Posterior cingulate gyrus (tissue), 11 donors: ENCODE data around the gene MYH6.

Experiments
- DNase-seq, 10 donors: peaks; one replicate each; pipeline versions ENCODE4 v3.0.0 to v3.0.0-alpha.2; 2020 to 2021; ENCODE audit warnings: mixed read lengths in 3 of 10
- intact Hi-C: fragments of 100-400 bp; cut with DNase I; formaldehyde crosslinking; loops from one replicate; pipeline ENCODE4 v1.15.1; 2023

MYH6 gene

DNA sequence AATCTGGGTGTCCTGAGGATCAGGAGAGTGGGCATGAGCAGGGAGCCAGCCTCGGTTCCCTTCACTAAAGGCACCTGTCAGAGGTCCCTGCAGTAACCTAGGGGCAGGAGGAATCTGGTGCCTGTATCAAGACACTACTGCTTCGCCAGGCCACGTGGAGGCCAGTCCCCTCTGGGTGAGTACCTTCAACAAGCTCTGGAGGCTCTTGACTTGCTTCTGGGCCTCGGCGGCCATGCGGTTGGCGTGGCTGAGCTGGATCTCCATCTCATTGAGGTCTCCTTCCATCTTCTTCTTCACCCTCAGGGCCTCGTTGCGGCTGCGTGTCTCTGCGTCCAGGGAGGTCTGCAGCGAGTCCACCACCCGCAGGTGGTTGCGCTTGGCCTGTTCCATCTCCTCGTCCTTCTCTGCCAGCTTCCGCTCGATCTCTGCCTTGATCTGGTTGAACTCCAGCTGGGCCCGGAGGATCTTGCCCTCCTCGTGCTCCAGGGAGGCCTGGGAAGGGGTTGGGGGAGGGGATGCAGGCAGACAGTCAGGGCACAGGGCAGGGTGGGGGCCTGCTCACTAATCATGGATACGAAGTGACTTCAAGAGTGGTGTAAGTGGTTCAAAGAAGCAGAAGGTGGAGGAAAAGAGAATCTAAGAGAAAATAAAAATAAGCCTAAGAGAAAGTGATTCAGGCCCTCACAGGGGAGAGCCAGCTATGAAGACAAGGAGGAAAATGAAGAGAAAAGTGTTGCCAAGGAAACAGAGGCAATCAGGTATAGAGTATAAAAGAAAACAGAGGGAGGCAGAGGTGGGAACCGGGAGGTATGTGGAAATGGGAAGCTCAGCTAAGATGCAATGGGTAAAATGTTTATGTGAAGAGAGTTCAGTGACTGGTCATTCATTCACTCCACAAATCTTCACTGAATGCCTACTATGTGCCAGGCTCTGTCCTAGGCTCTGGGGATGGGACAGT is 8.0 kb upstream of the MYH6 start:
- intact Hi-C loops: no loop called here
- peak in 1 of 10 donors; percentile 55 for DNase-seq

DNA sequence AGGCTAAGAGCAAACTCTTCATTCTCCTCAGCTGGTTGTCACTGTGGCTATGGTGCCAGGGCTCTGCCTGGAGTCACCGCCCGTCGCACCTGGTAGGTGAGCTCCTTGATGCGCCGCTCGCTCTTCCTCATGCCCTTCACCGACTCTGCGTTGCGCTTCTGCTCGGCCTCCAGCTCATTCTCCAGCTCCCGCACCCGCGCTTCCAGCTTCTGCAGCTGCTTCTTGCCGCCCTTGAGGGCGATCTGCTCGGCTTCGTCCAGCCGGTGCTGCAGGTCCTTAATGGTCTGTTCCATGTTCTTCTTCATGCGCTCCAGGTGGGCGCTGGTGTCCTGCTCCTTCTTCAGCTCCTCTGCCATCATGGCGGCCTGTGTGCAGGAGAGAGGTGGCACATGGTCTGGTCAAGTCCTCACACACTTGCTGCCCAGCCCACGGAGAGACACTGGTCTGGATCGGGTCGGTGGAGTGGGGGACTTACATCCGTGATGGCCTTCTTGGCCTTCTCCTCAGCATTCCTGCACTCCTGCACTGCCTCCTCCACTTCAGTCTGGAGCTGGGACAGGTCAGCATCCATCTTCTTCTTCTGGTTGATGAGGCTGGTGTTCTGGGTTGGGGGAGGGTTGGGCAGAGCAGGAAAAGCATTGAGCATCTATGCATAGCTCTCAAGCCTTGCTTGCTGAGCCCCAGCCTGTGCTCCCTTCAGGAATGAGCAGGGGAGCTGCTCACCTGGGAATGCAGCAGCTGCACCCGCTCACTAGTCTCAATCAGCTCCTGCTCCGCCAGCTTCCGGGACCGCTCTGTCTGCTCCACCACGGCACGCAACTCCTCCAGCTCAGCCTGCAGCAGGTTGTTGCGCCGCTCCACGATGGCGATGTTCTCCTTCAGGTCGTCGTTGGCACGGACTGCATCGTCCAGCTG is 7.1 kb upstream of the MYH6 start:
- intact Hi-C loops: no loop called here
- DNase-seq: peak in 1 of 10 donors; percentile 75

DNA sequence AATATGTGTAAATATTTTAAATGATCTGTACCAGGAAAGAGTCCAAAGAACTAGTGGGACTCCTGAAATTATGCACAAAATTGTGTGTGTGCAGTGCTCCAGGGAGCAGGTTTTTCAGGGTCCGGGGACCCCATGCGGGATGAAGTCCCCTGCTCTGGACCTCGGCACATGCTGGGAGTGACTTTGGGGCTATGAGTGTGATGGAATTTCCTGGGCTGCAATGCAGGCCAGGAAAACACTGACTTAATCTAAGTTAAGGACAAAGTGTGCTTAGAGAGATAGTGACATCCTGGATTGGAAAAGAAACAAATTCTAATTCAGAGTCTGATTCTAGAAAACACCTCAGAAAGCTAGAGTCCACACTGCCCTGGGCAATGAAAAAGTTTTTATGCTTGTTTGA is 6.2 kb upstream of the MYH6 start:
- intact Hi-C loops: no loop called here
- peak in 1 of 10 donors; percentile 50 for DNase-seq

DNA sequence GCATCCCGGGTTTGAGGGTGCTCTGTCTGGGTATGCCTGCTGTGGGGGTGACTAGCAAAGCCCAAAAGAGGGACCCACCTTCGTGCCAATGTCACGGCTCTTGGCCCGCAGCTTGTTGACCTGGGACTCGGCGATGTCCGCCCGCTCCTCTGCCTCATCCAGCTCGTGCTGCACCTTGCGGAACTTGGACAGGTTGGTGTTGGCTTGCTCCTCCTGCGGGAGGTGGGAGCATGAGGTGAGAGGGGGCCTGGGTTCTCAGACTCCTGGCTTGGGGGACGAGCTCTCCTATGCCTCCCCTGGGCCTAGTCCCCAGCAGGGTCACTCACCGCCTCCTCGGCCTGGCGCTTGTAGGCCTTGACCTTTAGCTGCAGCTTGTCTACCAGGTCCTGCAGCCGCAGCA is 5.6 kb upstream of the MYH6 start:
- peak in 2 of 10 donors; percentile 23 to 76 for DNase-seq
- intact Hi-C loops: no loop called here

DNA sequence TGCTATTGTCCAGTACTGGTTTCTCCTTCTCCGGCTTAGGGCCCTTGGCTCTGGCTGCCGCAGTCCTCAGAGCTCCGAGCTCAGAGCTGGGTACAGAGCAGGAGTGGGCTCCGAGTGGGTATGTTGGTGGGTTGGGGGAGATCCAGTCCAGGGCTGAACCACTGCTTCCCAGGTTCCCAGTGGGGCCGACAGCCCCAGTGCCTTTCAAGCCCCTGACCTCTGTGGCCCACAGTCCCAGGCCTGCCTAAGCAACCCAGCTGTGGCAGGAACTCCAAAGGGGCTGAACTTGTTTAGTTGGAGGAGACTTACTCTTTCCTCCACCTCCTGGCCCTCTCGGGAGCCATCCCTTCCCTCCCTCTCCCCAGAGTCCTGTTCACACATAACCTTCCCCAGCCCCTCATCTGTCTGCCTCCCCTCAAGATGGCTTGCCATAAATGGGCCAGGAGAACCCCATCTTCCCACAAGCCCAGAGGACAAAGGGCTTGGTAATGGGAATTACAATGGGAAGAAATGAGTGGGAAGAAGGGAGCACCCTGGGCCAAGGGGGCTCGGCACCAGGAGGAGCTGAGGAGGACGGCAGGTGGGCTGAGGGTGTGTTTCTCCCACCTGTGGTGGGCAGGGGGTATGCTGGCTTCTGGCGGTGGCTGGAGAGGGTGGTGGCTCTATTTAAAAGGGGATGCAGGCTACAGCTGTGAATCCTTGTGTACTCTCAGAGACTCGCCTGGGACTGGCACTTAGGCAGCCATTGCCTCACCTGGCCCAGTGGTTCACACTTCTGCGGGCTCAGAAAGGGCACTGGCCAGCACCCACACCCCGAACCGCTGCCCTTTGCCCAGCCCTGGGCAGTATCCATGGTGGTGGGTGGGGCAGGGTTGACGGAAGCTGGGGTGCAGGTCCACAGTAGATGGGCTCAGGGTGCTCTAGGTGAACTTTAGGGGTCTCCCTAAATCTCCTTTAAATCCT is 3.8 kb upstream of the MYH6 start:
- intact Hi-C loops: no loop called here
- DNase-seq: peak in 2 of 10 donors; percentile 52

DNA sequence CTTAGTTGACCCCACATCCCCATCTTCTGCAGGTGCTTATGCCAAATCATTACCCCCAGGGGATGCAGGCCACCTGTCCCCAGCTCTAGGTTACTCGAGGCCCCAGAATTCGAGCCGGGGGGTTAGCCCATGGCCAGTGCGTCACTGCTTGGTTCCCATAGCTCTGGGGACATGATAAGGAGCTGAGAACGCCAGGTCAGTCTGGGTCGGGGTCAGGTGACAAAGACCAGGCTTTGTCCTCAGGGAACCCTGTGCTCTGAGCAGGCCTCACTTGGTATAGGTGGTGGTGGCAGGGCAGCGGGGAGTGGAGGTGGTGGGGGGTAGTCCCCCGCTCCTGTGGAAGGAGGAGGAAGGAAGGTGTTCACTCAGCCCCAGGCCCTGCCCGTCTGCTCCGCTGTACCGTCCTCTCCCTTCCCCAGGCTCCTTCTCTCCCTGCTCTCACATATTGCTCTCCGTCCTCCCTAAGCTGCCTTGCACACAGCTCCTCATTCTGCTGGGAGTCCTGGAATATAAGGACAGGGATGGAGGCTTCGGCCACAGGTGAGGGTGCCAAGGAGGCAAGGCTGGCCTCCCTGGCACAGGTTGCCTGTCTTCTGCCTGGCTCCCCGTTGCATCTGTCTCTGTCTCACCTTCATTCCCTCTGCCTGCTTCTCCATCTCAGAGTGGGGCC is 2.0 kb upstream of the MYH6 start:
- intact Hi-C loops: no loop called here
- DNase-seq: peak in 2 of 10 donors; percentile 39 to 77

DNA sequence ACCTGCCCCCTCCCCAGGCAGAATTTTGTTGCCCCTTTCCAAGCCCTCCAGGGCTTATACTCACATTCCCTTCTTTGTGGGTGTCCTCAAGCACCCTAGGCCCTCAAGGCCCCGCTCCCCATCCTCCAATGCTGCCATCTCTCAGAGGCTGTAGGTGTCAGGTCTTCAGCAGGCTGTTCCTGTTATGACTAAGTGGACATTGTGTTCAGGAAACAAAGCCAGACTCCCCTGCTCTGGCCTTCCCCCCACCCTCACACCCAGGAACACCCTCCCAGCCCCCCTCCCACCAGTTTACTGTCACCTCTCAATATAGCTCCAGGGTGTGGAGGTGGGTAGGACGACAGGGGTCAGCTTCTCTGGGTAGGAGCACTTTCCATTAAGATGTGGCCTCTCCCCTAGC is 1.4 kb upstream of the MYH6 start:
- peak in 2 of 10 donors; percentile 36 to 55 for DNase-seq
- intact Hi-C loops: no loop called here

DNA sequence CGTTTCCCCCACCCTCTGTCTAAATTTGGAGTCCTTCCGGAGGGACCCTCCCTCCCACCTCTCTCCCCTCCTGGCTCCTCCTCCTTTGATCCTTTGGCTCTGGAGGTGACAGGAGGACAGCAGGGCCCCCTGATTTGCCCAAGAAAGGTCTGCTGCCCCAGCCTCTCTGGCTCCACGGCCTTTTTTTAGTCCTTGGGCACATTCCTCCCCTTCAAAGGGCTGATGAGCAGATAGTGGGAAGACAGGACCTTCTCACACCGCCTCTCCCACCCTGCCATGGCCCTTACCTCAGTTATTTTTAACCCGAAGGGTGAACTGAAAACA is 196 bp upstream of the MYH6 start:
- intact Hi-C loops: no loop called here
- DNase-seq: peak in 2 of 10 donors; percentile 9 to 16

DNA sequence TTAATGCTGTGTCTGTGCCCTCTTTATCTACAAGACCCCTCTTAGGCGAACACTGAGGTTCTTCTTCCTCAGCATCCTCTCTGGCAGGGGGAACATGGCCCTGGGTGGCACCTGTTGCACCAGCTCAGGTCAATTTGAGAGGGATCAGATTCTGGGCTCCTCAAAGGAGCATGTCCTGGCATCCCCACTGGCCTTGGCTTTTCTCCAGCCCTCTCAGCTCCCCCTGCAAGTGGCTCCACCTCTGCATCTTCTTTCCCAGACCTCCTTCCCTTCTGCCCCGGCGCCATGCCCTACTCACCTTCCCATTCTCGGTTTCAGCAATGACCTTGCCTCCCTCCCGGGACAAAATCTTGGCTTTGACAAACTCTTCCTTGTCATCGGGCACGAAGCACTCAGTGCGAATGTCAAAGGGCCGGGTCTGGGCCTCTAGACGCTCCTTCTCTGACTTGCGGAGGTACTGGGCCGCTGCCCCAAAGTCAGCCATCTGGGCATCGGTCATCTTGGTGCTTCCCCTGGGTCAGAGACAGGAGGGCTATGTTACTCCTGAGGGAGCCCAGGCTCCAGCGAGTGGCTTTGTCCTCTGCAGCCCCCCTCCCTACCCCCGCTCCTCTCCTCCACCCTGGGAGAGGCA is 1.2 kb downstream of the MYH6 start:
- intact Hi-C loops: no loop called here
- peak in 2 of 10 donors; percentile 69 to 70 for DNase-seq

DNA sequence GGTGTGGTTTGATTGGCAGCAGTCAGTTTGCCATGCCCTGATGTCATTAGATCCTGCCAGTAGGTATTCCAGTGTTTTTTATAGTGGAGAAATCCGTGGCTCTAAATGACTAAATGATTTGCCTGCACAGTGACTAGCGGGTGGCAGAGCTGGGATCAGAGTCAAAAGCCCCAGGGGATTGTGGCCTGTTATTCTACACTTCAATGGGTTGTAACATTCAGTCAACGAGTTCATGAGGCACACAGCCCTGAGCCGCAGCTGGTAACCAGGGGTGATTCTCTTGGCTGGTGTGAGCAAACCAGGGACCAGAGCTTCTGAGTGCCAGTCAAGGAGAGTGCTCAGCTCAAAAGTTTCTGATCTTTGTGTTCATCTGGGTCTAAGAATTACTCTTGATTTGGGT is 1.8 kb downstream of the MYH6 start:
- DNase-seq: peak in 3 of 10 donors; percentile 13 to 70 (median 41)
- intact Hi-C loops: no loop called here

DNA sequence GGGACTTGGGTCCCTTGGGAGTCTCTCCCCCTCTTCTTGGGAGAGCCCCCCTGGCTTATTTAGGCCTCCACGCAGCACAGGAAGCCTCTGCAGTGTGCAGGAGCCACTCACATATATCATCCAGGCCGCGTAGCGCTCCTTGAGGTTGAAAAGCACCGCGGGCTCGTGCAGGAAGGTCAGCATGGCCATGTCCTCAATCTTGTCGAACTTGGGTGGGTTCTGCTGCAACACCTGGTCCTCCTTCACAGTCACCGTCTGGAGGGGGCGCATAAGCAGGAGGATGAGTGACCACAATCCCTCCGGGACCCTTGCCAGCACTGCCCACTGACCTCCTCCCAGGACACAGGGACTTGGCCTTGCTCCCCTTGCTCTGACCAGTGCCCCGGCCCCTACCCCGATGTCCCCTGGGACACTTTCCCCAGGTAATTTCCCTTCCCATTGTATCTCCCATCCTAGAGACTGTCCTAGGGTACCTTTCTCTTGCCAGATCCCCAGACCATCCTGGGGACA is 2.5 kb downstream of the MYH6 start:
- intact Hi-C loops: no loop called here
- peak in 2 of 10 donors; percentile 56 to 70 for DNase-seq

DNA sequence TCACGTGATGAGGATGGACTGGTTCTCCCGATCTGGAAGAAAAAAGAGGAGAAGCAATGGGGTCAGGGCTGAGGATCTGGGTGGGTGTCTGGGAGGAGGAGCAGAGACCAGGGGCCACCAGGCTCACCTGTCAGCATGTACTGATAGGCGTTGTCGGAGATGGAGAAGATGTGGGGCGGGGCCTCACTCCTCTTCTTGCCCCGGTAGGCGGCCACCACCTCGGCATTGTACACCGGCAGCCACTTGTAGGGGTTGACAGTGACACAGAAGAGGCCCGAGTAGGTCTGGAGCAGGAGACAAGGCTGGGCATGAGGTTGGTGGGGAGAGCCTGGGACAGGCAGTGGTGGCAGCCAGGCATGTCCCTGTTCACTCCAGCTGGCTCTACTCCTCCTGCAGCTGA is 3.0 kb downstream of the MYH6 start:
- DNase-seq: peak in 2 of 10 donors; percentile 58 to 67
- intact Hi-C loops: no loop called here

DNA sequence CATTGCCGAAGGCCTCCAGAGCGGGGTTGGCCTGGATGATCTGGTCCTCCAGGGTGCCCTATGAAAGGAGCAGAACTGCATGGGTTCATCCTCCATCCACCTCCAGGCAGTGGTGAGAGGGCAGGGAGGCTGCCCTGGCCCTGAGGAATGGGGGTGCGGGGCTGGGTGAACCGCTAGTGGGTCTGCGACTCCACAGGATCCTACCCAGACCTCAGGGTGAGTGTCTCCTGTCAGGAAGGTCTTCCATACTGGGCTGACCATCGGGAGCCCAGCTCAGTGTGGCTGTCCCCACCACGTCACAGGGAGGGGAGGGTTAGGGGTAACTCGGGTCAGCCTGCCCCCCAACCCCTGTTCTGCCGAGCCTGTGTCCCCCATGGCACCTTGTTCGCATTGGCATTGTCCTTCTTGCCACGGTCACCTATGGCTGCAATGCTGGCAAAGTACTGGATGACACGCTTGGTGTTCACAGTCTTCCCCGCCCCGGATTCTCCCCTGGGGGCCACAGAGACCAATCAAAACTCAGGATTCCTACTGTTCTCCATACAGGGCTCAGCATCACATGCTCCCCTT is 3.7 kb downstream of the MYH6 start:
- DNase-seq: peak in 2 of 10 donors; percentile 58 to 72
- intact Hi-C loops: no loop called here

DNA sequence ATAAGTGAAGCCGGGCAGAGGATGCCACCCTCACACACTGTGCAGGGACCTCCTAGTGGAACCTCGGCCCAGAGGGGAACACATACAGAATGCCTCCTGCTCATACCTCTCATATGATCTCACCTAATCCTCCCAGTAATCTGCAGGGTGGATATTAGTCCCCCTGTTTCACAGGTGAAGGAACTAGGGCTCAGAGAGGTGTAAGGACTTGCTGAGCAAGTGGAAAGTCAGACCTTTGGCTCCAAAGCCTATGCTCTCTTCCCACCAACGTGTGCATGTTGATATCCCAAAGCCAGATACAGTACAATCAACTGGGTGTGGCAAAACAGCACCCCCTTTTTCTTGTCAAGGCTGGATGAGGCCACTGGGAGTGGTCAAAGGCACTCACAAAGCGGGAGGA is 4.2 kb downstream of the MYH6 start:
- intact Hi-C loops: no loop called here

DNA sequence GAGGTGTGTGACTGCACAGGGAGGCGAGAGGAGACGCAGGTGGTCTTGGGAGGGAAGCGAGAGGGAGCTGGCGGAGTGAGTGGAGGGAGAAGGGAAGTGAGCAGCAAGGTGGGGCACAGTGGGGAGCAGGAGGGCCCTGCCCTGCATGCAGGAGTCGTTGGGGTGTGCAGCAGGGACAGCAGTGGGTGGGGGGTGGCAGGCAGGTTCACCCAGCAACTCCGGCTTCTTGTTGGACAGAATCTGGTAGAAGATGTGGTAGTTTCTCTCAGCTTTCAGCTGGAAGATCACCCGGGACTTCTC is 5.0 kb downstream of the MYH6 start:
- peak in 2 of 10 donors; percentile 22 to 25 for DNase-seq
- intact Hi-C loops: no loop called here

More for the DNA sequence above, 4.2 kb downstream of the MYH6 start:
- peak in 2 of 10 donors; percentile 0 to 70 for DNase-seq

DNA sequence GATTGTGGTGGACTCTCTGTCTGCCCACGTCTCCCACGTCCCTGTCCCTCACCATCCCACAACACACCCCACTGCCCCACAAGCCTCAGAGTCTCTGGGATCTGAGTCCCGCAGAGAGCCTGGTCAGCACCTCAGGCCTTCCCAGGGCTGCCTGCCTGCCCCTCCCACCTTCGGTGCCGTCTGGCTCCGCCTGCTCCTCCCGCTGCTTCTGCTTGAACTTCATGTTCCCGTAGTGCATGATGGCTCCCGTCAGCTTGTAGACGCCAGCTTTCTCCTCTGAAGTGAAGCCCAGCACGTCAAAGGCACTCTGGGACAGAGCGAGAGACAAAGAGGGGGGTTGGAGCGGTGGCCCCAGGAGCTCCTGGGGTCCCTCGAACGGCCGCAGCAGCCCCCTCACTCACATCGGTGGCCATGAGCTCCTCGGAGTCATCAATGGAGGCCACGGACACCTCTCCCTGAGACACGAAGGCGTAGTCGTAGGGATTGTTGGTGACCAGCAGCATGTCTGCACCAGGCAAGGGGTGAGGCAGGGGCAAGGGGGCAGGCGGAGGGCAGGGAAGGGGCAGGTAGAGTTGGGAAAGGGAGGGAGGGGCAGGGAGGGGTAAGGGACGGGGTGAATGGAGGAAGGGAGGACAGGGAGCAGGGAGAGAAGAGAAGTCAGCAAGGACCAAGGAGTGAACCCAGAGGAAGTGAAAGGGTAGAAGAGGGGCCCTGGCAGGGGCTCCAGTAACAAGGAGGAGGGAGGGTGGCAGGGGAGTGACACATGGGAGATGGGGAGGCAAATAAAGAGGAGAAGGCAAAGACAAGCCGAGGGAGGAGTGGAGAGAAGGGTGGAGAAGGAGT is 5.6 kb downstream of the MYH6 start:
- intact Hi-C loops: no loop called here
- peak in 2 of 10 donors; percentile 57 for DNase-seq

DNA sequence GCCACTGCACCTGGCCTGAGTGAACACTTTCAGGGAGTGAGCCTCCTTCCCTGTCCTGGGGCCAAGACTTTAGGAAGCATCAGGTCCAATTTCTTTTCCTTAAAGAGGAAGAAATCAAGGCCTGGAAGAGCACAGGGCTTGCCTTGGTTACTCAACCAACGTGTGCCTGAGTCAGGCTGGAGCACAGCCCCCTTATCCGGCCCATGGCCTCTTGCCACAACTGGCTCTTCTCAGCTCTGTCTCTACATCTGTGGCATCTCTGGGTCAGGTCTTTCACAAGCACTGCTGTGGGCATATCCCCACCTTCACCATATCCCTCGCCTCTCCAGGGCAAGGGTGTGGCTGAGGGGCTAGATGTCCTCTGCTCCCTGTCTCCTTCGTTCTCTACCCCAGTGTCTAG is 6.8 kb downstream of the MYH6 start:
- intact Hi-C loops: no loop called here
- DNase-seq: peak in 2 of 10 donors; percentile 13 to 24
